ENCODE results near the gene PPP2R2B.
A peak's percentile ranks its signal among the peaks of the same experiment; 100 is the strongest.

The PPP2R2B gene

GRCh38 chr5:146704949-146705665 is 173.4 kb downstream of the PPP2R2B start:
- Histone ChIP-seq H3K27ac (no peak overlapping the region), H3K79me2 (no peaks in the 10 kb centered on the region), H2AFZ (no peak overlapping the region), H3K4me3 (ENCODE audit: low read depth, low read length) (no peak overlapping the region), H3K4me1 (peaks cover 22% of the 10 kb centered on the region), H3K9ac (no peak overlapping the region), H3K4me2 (ENCODE audit: low read length) (no peak overlapping the region), H3K9me3 (ENCODE audit: control insufficient read depth, low read length) (no peaks in the 10 kb centered on the region), H3K36me3 (ENCODE audit: control insufficient read depth, insufficient read depth, low read length) (no peaks in the 10 kb centered on the region), H3K27me3 (ENCODE audit: control insufficient read depth, insufficient read depth, low read length) (no peaks in the 10 kb centered on the region)
- TF ChIP-seq CTCF (IDR thresholded peaks at IDR 0.05), result no peak

- H3K4me1 ChIP-seq, result peaks cover 24% of the 10 kb centered on the region
- no peak overlapping the region for H3K27ac ChIP-seq
- no peaks in the 10 kb centered on the region for H3K9me3 ChIP-seq (ENCODE audit: control insufficient read depth, low read length)
- H3K36me3 ChIP-seq (ENCODE audit: control insufficient read depth, insufficient read depth, low read length), result no peaks in the 10 kb centered on the region
- H3K9ac ChIP-seq, result no peak overlapping the region
- no peak overlapping the region for H3K4me2 ChIP-seq (ENCODE audit: low read length)
- H3K4me3 ChIP-seq (ENCODE audit: low read depth, low read length), result no peak overlapping the region
- H3K79me2 ChIP-seq, result no peaks in the 10 kb centered on the region
- no peak for TF ChIP-seq CTCF (IDR thresholded peaks at IDR 0.05)
- H2AFZ ChIP-seq, result no peak overlapping the region
- H3K27me3 ChIP-seq (ENCODE audit: control insufficient read depth, insufficient read depth, low read length), result no peaks in the 10 kb centered on the region
Observed at GRCh38 chr5:146703899-146704298, 174.7 kb downstream of the PPP2R2B start.

- H3K4me1 ChIP-seq, result peaks cover 24% of the 10 kb centered on the region
- no peaks in the 10 kb centered on the region for H3K79me2 ChIP-seq
- H3K9ac ChIP-seq, result no peak overlapping the region
- H2AFZ ChIP-seq, result no peak overlapping the region
- no peak overlapping the region for H3K27ac ChIP-seq
- TF ChIP-seq CTCF (IDR thresholded peaks at IDR 0.05), result no peak
- H3K27me3 ChIP-seq (ENCODE audit: control insufficient read depth, insufficient read depth, low read length), result no peaks in the 10 kb centered on the region
- no peak overlapping the region for H3K4me3 ChIP-seq (ENCODE audit: low read depth, low read length)
- H3K36me3 ChIP-seq (ENCODE audit: control insufficient read depth, insufficient read depth, low read length), result no peaks in the 10 kb centered on the region
- no peaks in the 10 kb centered on the region for H3K9me3 ChIP-seq (ENCODE audit: control insufficient read depth, low read length)
- H3K4me2 ChIP-seq (ENCODE audit: low read length), result no peak overlapping the region
Observed at GRCh38 chr5:146703499-146703898, 175.1 kb downstream of the PPP2R2B start.

- peak overlapping the region; percentile 47 for H3K27ac ChIP-seq
- H3K27me3 ChIP-seq (ENCODE audit: control insufficient read depth, insufficient read depth, low read length), result no peaks in the 10 kb centered on the region
- no peaks in the 10 kb centered on the region for H3K9me3 ChIP-seq (ENCODE audit: control insufficient read depth, low read length)
- peaks cover 21% of the 10 kb centered on the region for H3K4me1 ChIP-seq
- no peaks in the 10 kb centered on the region for H3K79me2 ChIP-seq
- peak overlapping the region; percentile 51 for H2AFZ ChIP-seq
- H3K4me3 ChIP-seq (ENCODE audit: low read depth, low read length), result no peak overlapping the region
- H3K4me2 ChIP-seq (ENCODE audit: low read length), result no peak overlapping the region
- no peaks in the 10 kb centered on the region for H3K36me3 ChIP-seq (ENCODE audit: control insufficient read depth, insufficient read depth, low read length)
- H3K9ac ChIP-seq, result no peak overlapping the region
- no peak for TF ChIP-seq CTCF (IDR thresholded peaks at IDR 0.05)
Observed at GRCh38 chr5:146699664-146700418, 178.7 kb downstream of the PPP2R2B start.

Measured in parathyroid adenoma (tissue), 2 donors.